K562 (cell line): ENCODE data around the gene ZNF428. TPM values are rescaled to one million over a fixed set of nuclear protein-coding genes. Genes with fewer than 3 reads are reported as not detected.
A peak's percentile ranks its signal among the peaks of the same experiment; 100 is the strongest.

ENCODE experiments used
- ATAC-seq: fragments of 200-7000 bp; cut with Tn5 transposase; 3 replicates; pipeline ENCODE4 v1.9.1; 2020; ENCODE audit warnings: moderate library complexity
- BruUV-seq: library from RNA; stranded (reverse); fragments of 400-500 nt; replicated peaks from 2 replicates; lab custom pipeline; 2021; lab: Mats Ljungman, UMichigan
- CTCF ChIA-PET: fragments of 300-600 bp; formaldehyde crosslinking; extraction: SDS; loops from one replicate; lab custom pipeline; 2021; ENCODE audit warnings: low intra/inter-chr PET ratio; lab: Yijun Ruan, JAX
- POLR2A ChIA-PET: fragments of 300-600, 350-650 bp; sonication (Branson Sonifier 250); formaldehyde crosslinking; extraction: SDS; loops from one replicate; lab custom pipeline; 2021; ENCODE audit warnings: antibody characterized with exemption, inconsistent platforms; lab: Yijun Ruan, JAX
- DNase-seq, 4 experiments: peaks; one replicate each; pipeline versions ENCODE4 v3.0.0 to v3.0.0-alpha.2; 2011 to 2018; ENCODE audit warnings: low spot score in 3 of 4, mixed read lengths in 3 of 4; ENCODE audit errors: extremely low read depth in 1 of 4
- FAIRE-seq: peaks from 2 replicates; lab custom pipeline; 2011; peaks lifted over from hg19 to GRCh38; lab: Jason Lieb, UNC
- H2AFZ ChIP-seq: 2 replicates; pipeline ENCODE4 v1.6.0; 2011; ENCODE audit warnings: low read depth, low read length, control low read depth, inconsistent platforms
- H3K27ac ChIP-seq: fragments of 200-600 bp; 3 replicates; pipeline ENCODE4 v1.8.0; 2011; ENCODE audit warnings: low read depth, mild to moderate bottlenecking, control low read depth, inconsistent platforms, low read length, moderate library complexity, mixed read lengths; ENCODE audit errors: extremely low read depth
- H3K27me3 ChIP-seq, 2 experiments: fragments of 300-600 bp in 1 of 2; 2 replicates in 1 of 2; 3 replicates in 1 of 2; pipeline versions ENCODE4 v1.6.0 to v1.8.0; 2011; ENCODE audit warnings: inconsistent platforms in 2 of 2, low read length in 2 of 2, mild to moderate bottlenecking in 1 of 2, mixed read lengths in 1 of 2, moderate library complexity in 1 of 2; ENCODE audit not compliant: control insufficient read depth in 2 of 2, insufficient read depth in 2 of 2
- H3K36me3 ChIP-seq: fragments of 300-600 bp; 3 replicates; pipeline ENCODE4 v1.8.0; 2011; ENCODE audit warnings: mild to moderate bottlenecking, low read length, inconsistent platforms; ENCODE audit not compliant: control insufficient read depth, insufficient read depth
- H3K4me1 ChIP-seq, 2 experiments: fragments of 200-600 bp in 1 of 2; replicated peaks in 1 of 2; 2 replicates in 1 of 2; 3 replicates in 1 of 2; pipeline versions ENCODE4 v1.5.1 to v1.8.0; 2011; ENCODE audit warnings: inconsistent platforms in 2 of 2, low read length in 2 of 2, mild to moderate bottlenecking in 1 of 2, mixed read lengths in 1 of 2, moderate library complexity in 1 of 2; ENCODE audit not compliant: control insufficient read depth in 2 of 2, insufficient read depth in 2 of 2
- H3K4me2 ChIP-seq: 2 replicates; pipeline ENCODE4 v1.6.1; 2011; ENCODE audit warnings: low read length, control low read depth, inconsistent platforms, mixed read lengths; ENCODE audit not compliant: insufficient read depth
- H3K4me3 ChIP-seq: fragments of 200-600 bp; sonication (generic), shearing (Covaris generic); 2 replicates; pipeline ENCODE4 v1.5.1; 2016; ENCODE audit warnings: control low read depth, inconsistent platforms
- H3K79me2 ChIP-seq: fragments of 200-600 bp; 3 replicates; pipeline ENCODE4 v1.8.0; 2011; ENCODE audit warnings: low read length, inconsistent platforms; ENCODE audit not compliant: control insufficient read depth, insufficient read depth
- H3K9ac ChIP-seq, 2 experiments: 2 replicates each; pipeline versions ENCODE4 v1.6.0 to v1.6.1; 2011; ENCODE audit warnings: low read depth in 2 of 2, low read length in 2 of 2, control low read depth in 1 of 2, inconsistent platforms in 1 of 2, mild to moderate bottlenecking in 1 of 2, mixed read lengths in 1 of 2; ENCODE audit not compliant: insufficient read depth in 1 of 2
- H3K9me1 ChIP-seq: one replicate; pipeline ENCODE4 v1.6.0; 2011; ENCODE audit warnings: inconsistent platforms, mild to moderate bottlenecking, low read length, moderate library complexity; ENCODE audit not compliant: control insufficient read depth, insufficient read depth
- H3K9me3 ChIP-seq: replicated peaks from 2 replicates; pipeline ENCODE4 v1.5.1; 2011; ENCODE audit warnings: low read depth, low read length, inconsistent platforms; ENCODE audit not compliant: control insufficient read depth, insufficient read depth
- H4K20me1 ChIP-seq: replicated peaks from 2 replicates; pipeline ENCODE4 v1.6.1; 2011; ENCODE audit warnings: low read length, inconsistent platforms, mixed read lengths; ENCODE audit not compliant: control insufficient read depth, insufficient read depth
- EP400 ChIP-seq: fragments of 450-650 bp; IDR thresholded peaks from 2 replicates; pipeline ENCODE4 v1.6.1; 2017; ENCODE audit warnings: antibody characterized with exemption, mild to moderate bottlenecking, moderate library complexity
- ETS2 ChIP-seq: IDR thresholded peaks from 2 replicates; pipeline ENCODE4 v1.6.1; 2016; ENCODE audit warnings: borderline replicate concordance, missing genetic modification characterization, mild to moderate bottlenecking, moderate library complexity, missing compliant biosample characterization; ENCODE audit not compliant: poor library complexity, severe bottlenecking
- HDGF ChIP-seq: fragments of 450-650 bp; IDR thresholded peaks from 2 replicates; pipeline ENCODE4 v1.6.1; 2016
- LARP7 ChIP-seq: fragments of 450-650 bp; IDR thresholded peaks from 2 replicates; pipeline ENCODE4 v1.6.1; 2016
- NR2C2 ChIP-seq, 2 experiments: fragments of 200-800 bp in 1 of 2; sonication (Bioruptor generic) in 1 of 2; sonication (generic) in 1 of 2; formaldehyde crosslinking in 1 of 2; IDR thresholded peaks; 2 replicates each; pipeline versions ENCODE4 v1.6.1 to v1.8.0; 2016 to 2022; ENCODE audit warnings: mild to moderate bottlenecking in 1 of 2, missing compliant biosample characterization in 1 of 2, missing genetic modification characterization in 1 of 2, missing genetic modification reagents in 1 of 2
- PHF8 ChIP-seq: fragments of 200-600 bp; sonication (generic); IDR thresholded peaks from 2 replicates; pipeline ENCODE4 v1.6.1; 2012; ENCODE audit warnings: mixed run types, mild to moderate bottlenecking, inconsistent platforms, low read length, moderate library complexity, borderline replicate concordance
- ZBTB1 ChIP-seq: sonication (generic); formaldehyde crosslinking; IDR thresholded peaks from 2 replicates; pipeline ENCODE4 v1.8.1; 2023; ENCODE audit warnings: missing genetic modification reagents, low read depth, mild to moderate bottlenecking, borderline replicate concordance
- ZNF263 ChIP-seq: sonication (generic); formaldehyde crosslinking; IDR thresholded peaks from 2 replicates; pipeline ENCODE4 v1.8.0; 2022; ENCODE audit warnings: mild to moderate bottlenecking, missing genetic modification reagents, borderline replicate concordance
- ZNF79 ChIP-seq: fragments of 250-450 bp; sonication (Bioruptor Pico); IDR thresholded peaks from 2 replicates; pipeline ENCODE4 v1.4.0; 2020; ENCODE audit warnings: low read depth, mild to moderate bottlenecking, moderate library complexity
- WGBS: fragments of 100-300 bp; shearing (Covaris generic); methylation state at CpG from one replicate; pipeline ENCODE4 v1.1.6; 2016; ENCODE audit warnings: low coverage, mixed read lengths; ENCODE audit not compliant: insufficient coverage; ENCODE audit errors: missing lambda C conversion rate; 5-methylcytosine and 5-hydroxymethylcytosine counted together
- in situ Hi-C: fragments of 300-500 bp; cut with MboI; formaldehyde crosslinking; loops from 4 replicates; pipeline ENCODE4 v1.15.0; 2018; ENCODE audit warnings: inconsistent platforms, mixed read lengths
- intact Hi-C: fragments of 100-400 bp; cut with micrococcal nuclease; formaldehyde crosslinking; loops from 2 replicates; pipeline ENCODE4 v1.14.2; 2022
- polyA plus RNA-seq, 8 experiments: library from polyadenylated mRNA; depleted of rRNA in 4 of 8; stranded (reverse) in 5 of 8; unstranded in 3 of 8; fragments of >200 nt; fragmentation: Nextera tagmentation in 2 of 8; fragmentation: Illumina TruSeq in 1 of 8; extraction: Ambion mirVana in 2 of 8; extraction: Trizol in 1 of 8; gene quantifications; 2 replicates each; pipeline versions ENCODE4 v1.2.1 to v1.2.3, GENCODE V29; 2011 to 2014; ENCODE audit warnings: inconsistent platforms in 1 of 8, missing spikeins in 1 of 8
- total RNA-seq, 7 experiments: library from RNA; depleted of rRNA in 6 of 7; stranded (reverse); fragments of >200 nt in 6 of 7; fragmentation: Illumina TruSeq in 2 of 7; extraction: Trizol in 2 of 7; gene quantifications; 2 replicates each; pipeline versions ENCODE4 v1.2.1 to v1.2.3, GENCODE V29; 2011 to 2021; ENCODE audit warnings: low replicate concordance in 1 of 7
- TF ChIP-seq, protein P1 (sequence below), 2 experiments: fragments of 450-650 bp; IDR thresholded peaks; 2 replicates each; pipeline ENCODE4 v1.6.1; 2016

The ZNF428 gene
- total and polyA plus RNA-seq, 9 of the 15 experiments (the other 6 are each of a cell fraction or from before 2014, with no cell fraction given) = 0.15 to 85.7 (median 15.9) TPM

DNA sequence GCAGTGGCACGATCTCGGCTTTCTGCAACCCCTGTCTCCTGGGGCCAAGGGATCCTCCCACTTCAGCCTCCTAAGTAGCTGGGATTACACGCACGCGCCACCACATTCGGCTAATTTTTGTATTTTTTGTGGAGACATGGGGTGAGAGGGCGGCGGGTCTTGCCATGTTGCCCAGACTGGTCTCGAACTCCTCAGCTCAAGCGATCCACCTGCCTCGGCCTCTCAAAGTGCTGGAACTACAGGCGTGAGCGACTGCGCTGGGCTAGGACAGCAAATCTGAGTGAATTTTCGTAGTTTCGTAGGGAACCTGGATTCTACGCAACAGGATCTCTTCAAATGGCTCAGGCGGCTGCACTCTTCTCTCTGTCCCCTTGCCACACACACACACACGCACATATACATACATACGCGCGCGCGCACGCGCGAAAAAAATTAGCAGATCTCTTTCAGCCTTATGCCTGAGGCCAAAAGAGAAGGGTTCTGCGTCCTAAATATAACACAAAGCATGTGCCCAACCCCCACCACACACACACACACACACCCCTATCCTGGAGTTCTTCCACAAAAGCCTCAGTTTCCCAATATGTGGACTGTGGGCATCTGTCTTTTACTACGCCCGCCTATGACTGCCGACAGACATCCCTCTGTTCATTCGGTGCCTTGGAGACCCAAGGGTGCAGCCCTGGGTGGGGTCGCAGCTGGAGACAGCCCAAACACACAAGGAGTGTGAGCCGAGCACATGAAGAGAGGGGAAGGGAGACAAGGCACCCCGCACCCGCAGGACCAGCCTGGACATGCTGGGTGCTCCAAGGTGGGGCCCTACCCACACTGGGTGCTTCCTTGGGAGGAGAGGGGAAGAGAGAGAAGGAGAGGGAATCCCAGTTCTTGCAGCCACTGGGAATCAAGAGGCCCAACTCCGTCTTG, 43.2 kb downstream of the ZNF428 start:
- H3K27ac ChIP-seq = no peak overlapping the region

More for the DNA sequence above, 43.2 kb downstream of the ZNF428 start:
- 78% methylated on average over 36 of the region's 37 CpGs for WGBS
- Histone ChIP-seq H3K9ac (peak overlapping the region; percentile 17 to 74; a peak in 3 of 4 replicates), H3K4me3 (no peak overlapping the region), H3K4me1 (peaks cover 7 to 25% of the 10 kb centered on the region in 2 experiments; a peak in 4 of 5 replicates), H3K27me3 (no peaks in the 10 kb centered on the region; a peak in 1 of 5 replicates), H2AFZ (peak overlapping the region; percentile 85), H3K9me1 (no peaks in the 10 kb centered on the region), H3K4me2 (peak overlapping the region; percentile 48), H3K9me3 (no peaks in the 10 kb centered on the region), H4K20me1 (no peaks in the 10 kb centered on the region), H3K79me2 (peaks cover 12% of the 10 kb centered on the region), H3K36me3 (peaks cover 8% of the 10 kb centered on the region; the same call in 2 of the 3 replicates)
- POLR2A ChIA-PET = interaction anchor here (0.6 to 1.5 kb wide), 2 partner anchors 20 to 189 kb away, joined by 3 to 5 read pairs; partner anchors contain the start of genes IRGQ and ZNF576
- ATAC-seq (no peak), FAIRE-seq (no peak), DNase-seq (no peak)
- CTCF ChIA-PET = no interaction called here
- TF ChIP-seq ZNF79 (CRISPR knock-in tag) = no peak
- TF ChIP-seq, protein P1, sequence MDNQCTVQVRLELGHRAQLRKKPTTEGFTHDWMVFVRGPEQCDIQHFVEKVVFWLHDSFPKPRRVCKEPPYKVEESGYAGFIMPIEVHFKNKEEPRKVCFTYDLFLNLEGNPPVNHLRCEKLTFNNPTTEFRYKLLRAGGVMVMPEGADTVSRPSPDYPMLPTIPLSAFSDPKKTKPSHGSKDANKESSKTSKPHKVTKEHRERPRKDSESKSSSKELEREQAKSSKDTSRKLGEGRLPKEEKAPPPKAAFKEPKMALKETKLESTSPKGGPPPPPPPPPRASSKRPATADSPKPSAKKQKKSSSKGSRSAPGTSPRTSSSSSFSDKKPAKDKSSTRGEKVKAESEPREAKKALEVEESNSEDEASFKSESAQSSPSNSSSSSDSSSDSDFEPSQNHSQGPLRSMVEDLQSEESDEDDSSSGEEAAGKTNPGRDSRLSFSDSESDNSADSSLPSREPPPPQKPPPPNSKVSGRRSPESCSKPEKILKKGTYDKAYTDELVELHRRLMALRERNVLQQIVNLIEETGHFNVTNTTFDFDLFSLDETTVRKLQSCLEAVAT (IDR thresholded peaks at IDR 0.05) = 0 out of 4 replicates have a peak, but pooled peaks of 1 of the 2 experiments have one; percentile 19
- 0 out of 2 replicates have a peak, but pooled peaks have one; percentile 2 for TF ChIP-seq EP400
- no peak for TF ChIP-seq HDGF
- TF ChIP-seq PHF8 = no peak
- TF ChIP-seq NR2C2 (CRISPR knock-in tag; IDR thresholded peaks at IDR 0.05) = no peak
- TF ChIP-seq NR2C2 (tag; IDR thresholded peaks at IDR 0.05) = no peak
- TF ChIP-seq ZBTB1 (CRISPR knock-in tag) = no peak
- TF ChIP-seq ZNF263 (CRISPR knock-in tag) = no peak
- TF ChIP-seq ETS2 = no peak
- TF ChIP-seq LARP7 = no peak
- in situ Hi-C loops (no loop called here), intact Hi-C loops (loop anchor here (1.0 kb wide), 1 partner anchor 20 kb away; the partner anchor contains the start of genes IRGQ and ZNF576)
- no TSS peak for BruUV-seq
